H7 (cell line): ENCODE data around the gene NKX1-1. TPM values are rescaled to one million over a fixed set of nuclear protein-coding genes. Genes with fewer than 3 reads are reported as not detected.
"Not testable (repeated sequence)": the region's sequence is repeated elsewhere in the genome, so short reads cannot be mapped to it uniquely, and the experiment has no call there.

ENCODE experiments used
- DNase-seq: peaks from one replicate; pipeline ENCODE4 v3.0.0; 2012
- H3K27me3 ChIP-seq: 2 replicates; pipeline ENCODE4 v1.6.0; 2011; ENCODE audit warnings: mild to moderate bottlenecking, low read length; ENCODE audit not compliant: control insufficient read depth, insufficient read depth
- H3K36me3 ChIP-seq: replicated peaks from 2 replicates; pipeline ENCODE4 v1.5.1; 2011; ENCODE audit warnings: low read length; ENCODE audit not compliant: control insufficient read depth, insufficient read depth
- H3K4me3 ChIP-seq: 2 replicates; pipeline ENCODE4 v1.5.1; 2011; ENCODE audit warnings: low read depth, mild to moderate bottlenecking, control low read depth, low read length, moderate library complexity; ENCODE audit not compliant: insufficient read depth
- total RNA-seq: library from RNA; depleted of rRNA; stranded (reverse); fragments of >200 nt; shearing (Covaris generic); gene quantifications from 2 replicates; pipeline ENCODE4 v1.2.3, GENCODE V29; 2014

Gene NKX1-1
- total RNA-seq, 1 experiment from 2014 or later, result not detected

- no peak overlapping the region for H3K4me3 ChIP-seq
- no peaks in the 10 kb centered on the region for H3K27me3 ChIP-seq
- no peaks in the 10 kb centered on the region for H3K36me3 ChIP-seq
- no peak for DNase-seq
Observed at GRCh38 chr4:1377606-1378261, 28.5 kb downstream of the NKX1-1 start.

GRCh38 chr4:1376841-1377605 lies 29.2 kb downstream of the NKX1-1 start:
- no peak overlapping the region for H3K4me3 ChIP-seq
- no peak for DNase-seq
- no peaks in the 10 kb centered on the region for H3K36me3 ChIP-seq
- H3K27me3 ChIP-seq, result no peaks in the 10 kb centered on the region

- Histone ChIP-seq H3K36me3 (no peaks in the 10 kb centered on the region; the same call in 1 of the 2 replicates), H3K27me3 (no peaks in the 10 kb centered on the region), H3K4me3 (no peak overlapping the region)
- DNase-seq, result no peak
Observed at GRCh38 chr4:1376391-1376840, 29.8 kb downstream of the NKX1-1 start.

GRCh38 chr4:1375761-1376322 lies 30.4 kb downstream of the NKX1-1 start:
- DNase-seq, result no peak
- Histone ChIP-seq H3K27me3 (no peaks in the 10 kb centered on the region), H3K4me3 (no peak overlapping the region), H3K36me3 (no peaks in the 10 kb centered on the region; the same call in 1 of the 2 replicates)

- H3K4me3 ChIP-seq, result no peak overlapping the region
- no peak for DNase-seq
- H3K36me3 ChIP-seq, result no peaks in the 10 kb centered on the region; the same call in 1 of the 2 replicates
- no peaks in the 10 kb centered on the region for H3K27me3 ChIP-seq
Observed at GRCh38 chr4:1375051-1375721, 31.1 kb downstream of the NKX1-1 start.

- Histone ChIP-seq H3K4me3 (no peak overlapping the region), H3K36me3 (no peaks in the 10 kb centered on the region; the same call in 1 of the 2 replicates), H3K27me3 (no peaks in the 10 kb centered on the region)
- DNase-seq, result no peak
Observed at GRCh38 chr4:1374706-1375045, 31.6 kb downstream of the NKX1-1 start.

- Histone ChIP-seq H3K36me3 (no peaks in the 10 kb centered on the region; the same call in 1 of the 2 replicates), H3K27me3 (no peaks in the 10 kb centered on the region), H3K4me3 (no peak overlapping the region)
- no peak for DNase-seq
Observed at GRCh38 chr4:1373892-1374705, 32.1 kb downstream of the NKX1-1 start.

- not testable (repeated sequence) for H3K36me3 ChIP-seq, H3K27me3 ChIP-seq, DNase-seq, H3K4me3 ChIP-seq
Observed at GRCh38 chr4:1372576-1372975, 33.7 kb downstream of the NKX1-1 start.

- Histone ChIP-seq H3K36me3 (no peaks in the 10 kb centered on the region; the same call in 1 of the 2 replicates), H3K27me3 (no peaks in the 10 kb centered on the region), H3K4me3 (no peak overlapping the region)
- no peak for DNase-seq
Observed at GRCh38 chr4:1371176-1372165, 34.8 kb downstream of the NKX1-1 start.

- Histone ChIP-seq H3K27me3 (no peaks in the 10 kb centered on the region), H3K4me3 (no peak overlapping the region), H3K36me3 (no peaks in the 10 kb centered on the region; the same call in none of the 2 replicates)
- no peak for DNase-seq
Observed at GRCh38 chr4:1370321-1371124, 35.7 kb downstream of the NKX1-1 start.

- Histone ChIP-seq H3K36me3 (no peaks in the 10 kb centered on the region; the same call in none of the 2 replicates), H3K27me3 (no peaks in the 10 kb centered on the region), H3K4me3 (no peak overlapping the region)
- no peak for DNase-seq
Observed at GRCh38 chr4:1369479-1370079, 36.7 kb downstream of the NKX1-1 start.

GRCh38 chr4:1369091-1369450 lies 37.2 kb downstream of the NKX1-1 start:
- no peaks in the 10 kb centered on the region; the same call in none of the 2 replicates for H3K36me3 ChIP-seq
- no peaks in the 10 kb centered on the region for H3K27me3 ChIP-seq
- no peak overlapping the region for H3K4me3 ChIP-seq
- DNase-seq, result no peak
